D721Med (cell line): ENCODE measurements around the gene PRKN.

Source experiments
- DNase-seq: peaks from one replicate; pipeline ENCODE4 v3.0.0; 2011; ENCODE audit warnings: low spot score; ENCODE audit not compliant: insufficient read length
- FAIRE-seq: peaks from 2 replicates; lab custom pipeline; 2011; peaks lifted over from hg19 to GRCh38; lab: Jason Lieb, UNC
- TF ChIP-seq, protein P1 (sequence below): IDR thresholded peaks from 2 replicates; pipeline ENCODE4 v1.5.1; 2012; ENCODE audit warnings: mild to moderate bottlenecking, control low read depth; ENCODE audit not compliant: insufficient read depth; ENCODE audit errors: missing control alignments

Gene PRKN

DNA sequence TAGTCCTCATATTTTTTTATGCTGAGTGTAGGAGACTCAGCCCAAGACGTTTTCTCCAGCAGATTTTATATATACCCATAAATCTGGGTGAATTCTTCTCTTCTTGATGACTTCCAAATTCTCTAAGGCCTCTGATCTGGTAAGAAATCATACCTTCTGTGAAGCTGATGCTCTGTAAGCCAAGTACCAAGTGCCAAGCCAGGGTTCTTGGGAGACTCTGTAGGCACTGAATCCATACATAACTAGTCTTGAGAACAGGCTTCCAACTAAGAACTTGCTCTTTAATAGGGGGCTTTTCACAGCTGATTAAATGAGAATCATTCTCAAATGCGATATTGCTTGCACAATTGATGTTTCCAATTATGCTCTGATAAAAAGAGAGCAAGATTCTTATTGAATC lies 87.6 kb downstream of the PRKN start:
- DNase-seq (no peak), FAIRE-seq (no peak)
- TF ChIP-seq, protein P1, sequence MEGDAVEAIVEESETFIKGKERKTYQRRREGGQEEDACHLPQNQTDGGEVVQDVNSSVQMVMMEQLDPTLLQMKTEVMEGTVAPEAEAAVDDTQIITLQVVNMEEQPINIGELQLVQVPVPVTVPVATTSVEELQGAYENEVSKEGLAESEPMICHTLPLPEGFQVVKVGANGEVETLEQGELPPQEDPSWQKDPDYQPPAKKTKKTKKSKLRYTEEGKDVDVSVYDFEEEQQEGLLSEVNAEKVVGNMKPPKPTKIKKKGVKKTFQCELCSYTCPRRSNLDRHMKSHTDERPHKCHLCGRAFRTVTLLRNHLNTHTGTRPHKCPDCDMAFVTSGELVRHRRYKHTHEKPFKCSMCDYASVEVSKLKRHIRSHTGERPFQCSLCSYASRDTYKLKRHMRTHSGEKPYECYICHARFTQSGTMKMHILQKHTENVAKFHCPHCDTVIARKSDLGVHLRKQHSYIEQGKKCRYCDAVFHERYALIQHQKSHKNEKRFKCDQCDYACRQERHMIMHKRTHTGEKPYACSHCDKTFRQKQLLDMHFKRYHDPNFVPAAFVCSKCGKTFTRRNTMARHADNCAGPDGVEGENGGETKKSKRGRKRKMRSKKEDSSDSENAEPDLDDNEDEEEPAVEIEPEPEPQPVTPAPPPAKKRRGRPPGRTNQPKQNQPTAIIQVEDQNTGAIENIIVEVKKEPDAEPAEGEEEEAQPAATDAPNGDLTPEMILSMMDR: no peak

DNA sequence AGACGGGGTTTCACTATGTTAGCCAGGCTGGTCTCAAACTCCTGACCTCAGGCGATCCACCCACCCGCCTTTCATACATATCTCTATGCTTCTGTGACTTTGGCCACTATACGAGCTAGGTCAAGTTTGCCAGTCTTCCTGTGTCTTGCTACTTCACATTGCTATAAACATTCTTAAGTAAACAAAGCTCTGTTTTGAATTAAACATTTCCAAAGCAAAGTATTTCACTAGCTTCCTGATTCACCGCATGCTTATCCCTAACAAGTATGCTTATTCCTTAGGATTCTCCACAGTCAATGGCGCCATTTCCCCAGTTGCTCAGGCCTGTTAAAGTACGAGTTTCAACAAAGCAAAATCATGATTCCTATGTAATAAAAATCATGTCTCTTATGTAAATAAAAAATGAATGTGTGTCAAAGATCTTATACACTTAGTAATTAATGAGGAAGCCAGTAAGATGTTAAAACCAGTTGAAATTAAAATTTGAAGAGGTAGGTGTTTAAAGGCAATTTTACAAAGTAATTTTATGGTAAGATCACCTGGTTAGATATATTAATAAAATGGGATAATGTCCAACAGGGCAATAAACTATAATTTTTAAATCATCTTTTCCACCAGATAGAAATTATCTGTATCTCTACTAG lies 88.5 kb downstream of the PRKN start:
- DNase-seq (no peak), FAIRE-seq (no peak)
- TF ChIP-seq, protein P1: no peak

DNA sequence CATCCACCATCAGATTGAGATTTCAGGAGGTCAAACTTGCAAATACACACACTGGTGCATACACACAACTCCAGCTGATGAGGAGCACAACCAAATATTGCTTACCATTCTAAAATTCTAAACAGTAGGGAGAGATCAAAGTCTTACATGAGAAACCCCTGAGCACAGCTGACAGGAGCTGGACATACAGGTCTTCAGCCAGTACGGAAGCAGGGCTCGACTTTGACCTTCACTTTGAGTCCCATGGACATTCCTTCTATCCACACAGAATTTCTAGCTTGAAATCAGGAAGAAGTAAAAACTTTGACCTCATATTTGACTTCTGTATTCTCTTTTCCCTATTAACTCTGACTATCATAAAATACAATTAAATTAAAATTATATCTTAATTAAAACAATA lies 90.2 kb downstream of the PRKN start:
- TF ChIP-seq, protein P1: no peak
- DNase-seq: no peak
- no peak for FAIRE-seq

DNA sequence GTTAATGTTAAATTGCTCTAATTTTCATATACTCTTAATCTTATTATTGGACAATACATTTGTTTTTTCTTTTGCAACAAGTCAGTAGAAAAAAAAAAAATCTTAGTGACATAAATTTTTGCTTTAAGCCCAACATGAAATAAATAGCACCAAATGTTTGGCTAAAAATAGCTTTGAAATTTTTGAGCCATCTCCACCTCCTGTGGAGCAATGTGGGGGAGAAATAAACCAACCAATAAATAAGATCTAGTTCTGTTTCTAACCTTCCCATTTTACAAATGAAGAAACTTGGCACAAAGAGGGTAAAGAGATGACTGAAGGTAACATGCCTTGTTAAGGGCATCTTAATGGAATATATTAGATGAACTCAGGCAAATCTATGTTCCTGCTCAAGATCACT lies 91.4 kb downstream of the PRKN start:
- TF ChIP-seq, protein P1: no peak
- DNase-seq: no peak
- no peak for FAIRE-seq

DNA sequence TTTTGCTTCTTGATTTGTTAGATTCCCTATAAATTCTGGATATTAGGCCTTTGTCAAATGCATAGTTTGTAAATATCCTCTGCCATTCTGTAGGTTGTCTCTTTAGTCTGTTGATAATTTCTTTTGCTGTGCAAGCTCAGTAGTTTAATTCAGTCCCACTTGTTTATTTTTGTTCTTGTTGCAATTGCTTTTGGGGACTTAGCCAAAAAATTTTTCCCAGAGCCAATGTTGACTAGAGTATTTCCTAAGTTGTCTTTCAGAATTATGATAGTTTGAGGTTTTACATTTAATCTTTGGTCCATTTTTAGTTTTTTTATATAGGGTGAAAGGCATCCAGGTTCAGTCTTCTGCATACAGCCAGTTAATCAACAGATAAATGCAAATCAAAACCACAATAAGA lies 96.0 kb downstream of the PRKN start:
- FAIRE-seq: no peak
- TF ChIP-seq, protein P1: no peak
- no peak for DNase-seq

DNA sequence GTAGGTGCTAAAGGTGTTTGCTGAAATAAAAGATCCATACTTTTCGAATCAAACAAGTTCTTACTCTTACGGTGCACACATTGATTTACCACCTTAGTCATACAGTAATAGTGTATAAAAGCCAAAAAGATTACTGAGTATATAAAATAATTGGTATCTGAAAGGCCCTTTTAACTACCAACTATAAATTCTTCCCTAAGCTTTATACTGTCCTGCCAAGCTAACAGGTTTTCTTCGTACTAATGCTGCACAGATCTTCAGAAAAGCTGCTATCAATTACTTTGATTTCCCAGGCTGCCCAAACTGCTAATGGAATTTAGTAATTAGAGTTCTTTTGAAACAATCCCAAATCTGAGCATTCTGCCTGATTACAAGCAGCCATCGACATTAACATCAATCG lies 97.5 kb downstream of the PRKN start:
- TF ChIP-seq, protein P1: no peak
- DNase-seq (no peak), FAIRE-seq (no peak)

DNA sequence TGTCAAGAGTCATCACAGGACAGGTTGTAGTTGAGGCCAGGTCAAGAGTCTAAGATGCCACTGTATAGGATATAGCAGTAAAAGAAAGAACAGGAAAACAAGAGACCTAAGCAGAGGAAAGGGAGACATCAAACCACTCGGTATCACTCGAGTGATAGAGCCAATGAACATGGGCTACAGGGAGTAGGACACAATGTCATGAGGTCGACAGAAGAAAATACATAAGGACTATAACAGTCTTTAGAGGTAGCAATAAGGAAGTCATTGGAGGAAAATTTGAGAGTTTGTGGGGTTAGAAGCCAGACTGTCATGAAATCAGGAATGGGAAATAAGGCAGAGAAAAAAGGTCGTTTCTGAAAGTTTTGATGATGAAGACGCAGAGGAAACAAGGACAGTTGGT lies 99.7 kb downstream of the PRKN start:
- DNase-seq (no peak), FAIRE-seq (no peak)
- TF ChIP-seq, protein P1: no peak
